Left renal cortex interstitium (tissue), 4 donors: ENCODE measurements around the gene ZNF814. TPM values are rescaled to one million over a fixed set of nuclear protein-coding genes. Genes with fewer than 3 reads are reported as not detected.
"Not testable (repeated sequence)": the region's sequence is repeated elsewhere in the genome, so short reads cannot be mapped to it uniquely, and the experiment has no call there.

Experiments
- DNase-seq, 4 donors: peaks; one replicate each; pipeline ENCODE4 v3.0.0-alpha.2; 2013; ENCODE audit warnings: low read depth in 4 of 4, low spot score in 2 of 4, missing footprints in 1 of 4
- polyA plus RNA-seq, 4 donors: library from polyadenylated mRNA; unstranded; fragments of 120-200 nt; gene quantifications; one replicate each; pipeline ENCODE4 v1.2.1, GENCODE V29; 2013; ENCODE audit not compliant: insufficient read length in 4 of 4

Gene ZNF814
- polyA plus RNA-seq, 4 donors = 42.5 to 90.4 (median 65.0) TPM

GRCh38 chr19:57867868-57868492, 20.9 kb downstream of the ZNF814 start:
- no peak for DNase-seq

DNA sequence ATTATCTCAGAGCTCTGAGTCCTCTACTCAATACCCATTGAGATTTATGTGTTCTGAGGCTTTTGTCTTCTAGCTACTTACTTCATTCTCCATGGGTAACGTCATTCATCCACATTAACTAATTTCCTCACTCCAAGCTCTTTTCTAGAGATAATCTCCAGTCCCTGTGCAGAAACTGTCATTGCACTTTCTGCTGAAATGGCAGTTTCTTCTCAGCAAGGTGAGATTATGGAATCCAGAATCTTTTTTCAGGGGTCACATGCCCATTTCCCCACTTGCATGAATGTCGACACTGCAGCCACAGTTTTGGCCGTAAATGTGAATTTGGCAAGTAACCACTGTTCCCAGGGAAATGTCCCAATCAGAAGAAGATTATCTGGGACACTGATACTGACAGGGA, 26.5 kb downstream of the ZNF814 start:
- not testable (repeated sequence) for DNase-seq

DNA sequence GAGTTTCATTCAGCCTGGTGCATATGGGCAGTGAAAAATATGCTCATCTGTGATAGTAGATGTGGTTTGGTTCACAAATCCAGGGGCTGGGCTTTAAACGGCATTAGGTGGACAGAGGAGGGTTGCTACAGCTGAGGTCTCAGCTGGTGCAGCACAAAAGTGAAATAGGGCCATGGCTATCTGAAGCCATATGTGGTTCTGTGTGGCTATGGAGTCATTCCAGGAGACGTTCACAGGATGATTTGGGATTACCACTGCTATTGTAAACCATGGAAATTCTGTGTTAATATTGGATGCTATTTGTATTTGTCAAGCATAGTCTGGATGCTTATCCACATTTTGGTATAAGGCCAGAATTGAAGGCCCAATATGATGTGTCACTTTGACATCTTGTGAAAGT, 34.7 kb downstream of the ZNF814 start:
- not testable (repeated sequence) for DNase-seq

DNA sequence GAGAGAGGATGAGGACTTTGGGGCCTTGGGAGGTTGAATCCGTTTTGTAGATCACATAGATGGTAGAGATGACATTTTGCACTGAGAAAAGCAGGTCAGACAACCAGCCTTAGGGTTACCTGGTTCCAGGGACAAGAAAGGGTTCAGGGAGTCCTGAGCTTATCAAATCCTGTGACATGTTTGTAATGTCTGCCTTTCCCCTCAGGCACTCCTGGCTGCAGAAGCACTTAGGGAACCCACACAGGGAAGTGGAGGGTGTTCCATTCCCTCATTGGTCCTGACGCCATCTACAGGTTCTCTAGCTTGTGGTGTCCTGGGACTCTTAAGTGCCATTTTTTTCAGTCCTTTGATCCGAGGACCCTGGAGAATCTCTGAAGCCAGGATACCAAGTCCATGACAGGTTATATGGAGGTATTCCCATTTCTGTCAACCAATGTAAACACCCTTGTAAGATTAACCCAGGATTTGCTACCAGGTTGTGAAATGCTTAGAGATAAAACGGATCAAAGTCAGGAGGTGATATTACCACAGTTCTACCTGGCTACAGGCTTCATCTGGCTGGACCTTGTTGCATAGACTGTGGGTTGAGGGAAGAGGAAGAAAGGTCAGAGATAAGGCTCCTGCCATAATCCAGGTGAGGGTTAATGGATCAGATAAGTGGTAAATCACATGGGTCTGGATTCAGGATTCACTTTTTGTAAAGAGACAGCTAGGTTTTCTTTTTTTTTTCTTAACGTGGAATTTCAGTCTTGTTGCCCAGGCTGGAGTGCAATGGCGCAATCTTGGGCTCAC, 36.8 kb downstream of the ZNF814 start:
- DNase-seq = not testable (repeated sequence)

DNA sequence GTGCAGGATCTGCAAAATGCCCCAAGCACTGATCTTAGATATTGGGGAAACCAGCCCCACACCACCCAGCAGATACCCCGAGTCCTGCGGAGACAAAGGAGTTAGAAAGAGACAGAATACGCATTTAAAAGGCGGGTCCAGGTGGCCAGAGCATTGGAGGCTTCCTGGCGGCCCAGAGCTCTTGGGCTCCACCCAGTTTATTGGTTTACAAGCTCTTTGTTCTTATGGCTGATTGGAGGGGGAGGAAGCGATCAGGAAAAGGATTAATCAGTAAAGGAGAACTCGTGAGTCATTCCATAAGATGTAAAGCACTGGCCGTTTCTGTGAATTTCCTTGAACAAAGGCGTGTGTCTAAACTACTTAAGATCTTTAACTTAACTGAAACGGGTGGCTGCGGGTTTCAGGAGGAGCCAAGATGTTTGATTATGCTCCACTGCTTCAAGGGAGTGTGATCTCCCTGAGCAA, 38.3 kb downstream of the ZNF814 start:
- DNase-seq = peak in 1 of 4 donors; percentile 25

- DNase-seq = peak in 1 of 4 donors; percentile 76
Observed at GRCh38 chr19:57849666-57850473, 39.0 kb downstream of the ZNF814 start, which contains the start of gene ZNF587. TSS of gene ZNF587 (plus strand) at chr19:57849859. CDS start at chr19:57850039, 180 bp downstream.

DNA sequence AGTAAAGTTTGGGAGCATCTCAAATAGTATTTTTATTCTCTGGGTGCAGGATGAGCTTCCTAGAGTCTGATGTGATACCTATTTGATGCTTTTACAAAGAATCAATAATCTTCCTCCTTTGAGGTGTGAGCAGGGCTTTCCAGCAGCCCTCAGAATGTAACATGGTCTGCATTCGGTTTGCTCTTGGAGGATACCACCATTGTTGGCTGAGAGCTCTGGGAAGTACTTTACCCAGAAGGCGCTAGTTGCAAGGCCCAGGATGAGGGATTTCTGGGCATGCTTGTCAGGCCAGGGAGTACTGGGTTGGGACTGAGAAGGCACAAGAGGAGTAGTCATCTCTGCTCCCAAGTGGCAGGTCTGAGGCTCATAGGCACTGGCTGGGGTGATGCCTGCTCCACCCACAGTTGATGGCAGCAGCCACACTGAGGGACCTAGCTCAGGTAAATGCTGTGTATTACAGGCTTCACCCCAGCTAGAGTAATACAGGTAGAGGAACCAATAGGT, 39.6 kb downstream of the ZNF814 start:
- DNase-seq = not testable (repeated sequence)

DNA sequence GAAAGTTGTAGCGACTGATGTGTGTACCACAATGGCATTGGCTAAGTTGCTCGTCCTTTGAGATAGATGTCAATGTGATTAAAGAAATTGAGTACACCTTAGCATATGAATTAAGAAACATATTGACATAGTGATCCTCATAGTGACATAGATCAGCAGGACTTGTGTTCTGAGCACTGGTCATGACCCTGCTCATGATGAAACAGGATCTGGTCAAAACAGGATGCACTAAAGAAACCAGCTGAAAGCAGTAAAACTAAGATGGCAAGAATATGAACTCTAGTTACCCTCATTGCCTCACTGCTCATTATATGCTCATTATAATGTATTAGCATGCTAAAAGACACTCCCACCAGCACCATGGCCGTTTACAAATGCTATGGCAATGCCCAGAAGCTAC, 41.7 kb downstream of the ZNF814 start:
- not testable (repeated sequence) for DNase-seq

- DNase-seq = no peak
Observed at GRCh38 chr19:57841122-57841763, 47.6 kb downstream of the ZNF814 start.

DNA sequence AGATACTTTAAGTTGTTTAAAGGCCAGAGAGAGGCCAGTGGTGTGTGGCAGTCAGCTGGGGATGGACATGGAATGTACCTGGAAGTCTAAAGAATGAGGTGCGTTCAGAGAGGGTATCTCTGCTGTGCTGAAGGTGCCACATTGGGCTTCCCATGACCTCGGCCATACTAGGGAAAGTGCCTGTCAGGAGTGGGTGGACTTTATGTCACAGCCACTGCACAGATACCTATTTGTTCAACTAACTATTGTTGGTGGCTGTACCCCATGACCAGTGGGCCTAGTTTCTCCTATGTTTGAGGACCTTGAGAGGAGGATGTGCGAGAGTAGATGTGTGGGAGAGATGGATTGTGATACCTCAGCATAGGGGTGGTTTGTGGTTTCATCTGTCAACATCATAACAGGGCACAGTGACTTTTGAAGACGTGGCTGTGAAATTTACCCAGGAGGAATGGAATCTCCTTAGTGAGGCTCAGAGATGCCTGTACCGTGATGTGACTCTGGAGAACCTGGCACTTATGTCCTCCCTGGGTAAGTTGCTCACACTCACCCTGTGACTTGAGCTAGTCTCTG, 50.1 kb downstream of the ZNF814 start:
- DNase-seq = not testable (repeated sequence)

- not testable (repeated sequence) for DNase-seq
Observed at GRCh38 chr19:57836991-57837390, 51.8 kb downstream of the ZNF814 start.

DNA sequence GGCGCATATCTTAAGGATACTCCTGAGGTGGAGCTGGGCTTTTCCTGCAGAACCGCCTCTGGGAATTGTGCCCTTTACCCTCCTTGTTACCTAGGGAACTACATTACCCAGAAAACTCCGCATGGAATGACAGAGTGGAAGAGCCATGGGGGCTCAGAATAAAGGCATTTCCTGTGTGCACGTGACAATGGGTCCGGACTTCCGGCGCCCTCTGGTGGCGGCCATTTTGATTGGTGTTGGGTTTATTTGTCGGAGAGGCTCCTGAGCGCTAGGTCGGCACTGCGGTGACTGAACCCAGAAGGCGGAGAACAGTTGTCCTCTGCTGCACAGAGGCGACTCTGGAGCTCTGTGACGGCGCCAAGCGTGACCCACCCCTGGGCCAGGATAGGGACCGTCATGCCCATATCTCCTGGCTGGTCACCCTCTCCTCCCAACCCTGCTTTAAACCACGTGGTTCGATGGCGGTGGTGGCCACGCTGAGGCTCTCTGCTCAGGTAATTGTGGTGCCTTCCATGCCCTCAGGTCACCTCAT, 58.7 kb downstream of the ZNF814 start, which contains the start of gene ZNF587B:
Gene ZNF587B (plus strand): TSS at position 229 of the 532 bp plus-strand sequence. CDS start 230 bp downstream, at position 459.
- DNase-seq = peak in 2 of 4 donors; percentile 59 to 69

GRCh38 chr19:57829316-57829715, 59.5 kb downstream of the ZNF814 start:
- DNase-seq = no peak

DNA sequence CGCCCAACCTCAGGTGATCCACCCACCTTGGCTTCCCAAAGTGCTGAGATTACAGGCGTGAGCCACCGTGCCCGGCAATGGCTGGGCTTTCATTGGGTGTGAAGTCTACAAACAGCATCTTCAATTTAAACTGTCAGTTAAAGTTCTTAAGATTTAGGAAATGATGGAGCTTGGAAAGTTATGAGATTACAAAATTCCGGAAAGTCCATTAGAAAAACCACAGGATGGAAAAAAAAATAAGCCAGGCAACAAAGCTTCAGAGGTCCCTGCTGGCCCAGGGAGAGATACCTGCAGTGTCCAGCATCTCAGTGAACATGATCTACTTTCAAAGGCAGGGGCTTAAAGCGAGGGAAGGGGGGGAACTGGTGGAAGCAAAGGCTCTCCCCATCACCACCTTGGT, 63.3 kb downstream of the ZNF814 start:
- DNase-seq = no peak

- DNase-seq = not testable (repeated sequence)
Observed at GRCh38 chr19:57823608-57824007, 65.2 kb downstream of the ZNF814 start.

GRCh38 chr19:57823155-57823554, 65.7 kb downstream of the ZNF814 start:
- DNase-seq = not testable (repeated sequence)

- DNase-seq = not testable (repeated sequence)
Observed at GRCh38 chr19:57821501-57821900, 67.3 kb downstream of the ZNF814 start.

GRCh38 chr19:57821095-57821494, 67.7 kb downstream of the ZNF814 start:
- not testable (repeated sequence) for DNase-seq

DNA sequence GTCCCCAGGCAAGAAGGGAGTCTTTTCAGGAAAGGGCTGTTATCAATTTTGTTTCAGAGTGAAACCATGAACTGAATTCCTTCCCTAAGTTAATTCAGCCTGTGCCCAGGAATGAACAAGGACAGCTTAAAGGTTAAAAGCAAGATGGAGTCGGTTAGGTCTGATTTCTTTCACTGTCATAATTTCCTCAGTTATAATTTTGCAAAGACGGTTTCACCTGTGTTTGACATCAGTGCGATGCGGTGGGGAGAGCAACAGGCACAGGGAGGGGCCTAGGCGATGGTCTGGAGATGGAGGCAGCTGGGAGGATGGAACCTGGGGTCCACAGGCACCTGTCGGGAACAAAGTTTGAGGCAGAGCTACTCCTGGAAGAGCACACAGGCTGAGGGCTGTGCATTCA, 68.2 kb downstream of the ZNF814 start:
- DNase-seq = no peak
